Gastrocnemius medialis (tissue), 4 donors: Measurements from ENCODE around the gene B4GALT2.

Experiments used
- POLR2A ChIP-seq, 2 donors: fragments of 450-650 bp; IDR thresholded peaks; one replicate each; pipeline ENCODE4 v1.6.1; 2017; ENCODE audit warnings: antibody characterized with exemption in 2 of 2, mild to moderate bottlenecking in 2 of 2, moderate library complexity in 2 of 2
- TF ChIP-seq, protein P1 (sequence below), 5 experiments: fragments of 450-650 bp in 3 of 5; fragments of 200-600 bp in 2 of 5; sonication (generic) in 2 of 5; IDR thresholded peaks in 4 of 5; conservative IDR thresholded peaks in 1 of 5; 1 replicate in 4 of 5; 2 replicates in 1 of 5; pipeline ENCODE4 v1.5.1; 2016 to 2019; ENCODE audit warnings: antibody characterized with exemption in 5 of 5, mild to moderate bottlenecking in 3 of 5, moderate library complexity in 3 of 5

- TF ChIP-seq, protein P1, sequence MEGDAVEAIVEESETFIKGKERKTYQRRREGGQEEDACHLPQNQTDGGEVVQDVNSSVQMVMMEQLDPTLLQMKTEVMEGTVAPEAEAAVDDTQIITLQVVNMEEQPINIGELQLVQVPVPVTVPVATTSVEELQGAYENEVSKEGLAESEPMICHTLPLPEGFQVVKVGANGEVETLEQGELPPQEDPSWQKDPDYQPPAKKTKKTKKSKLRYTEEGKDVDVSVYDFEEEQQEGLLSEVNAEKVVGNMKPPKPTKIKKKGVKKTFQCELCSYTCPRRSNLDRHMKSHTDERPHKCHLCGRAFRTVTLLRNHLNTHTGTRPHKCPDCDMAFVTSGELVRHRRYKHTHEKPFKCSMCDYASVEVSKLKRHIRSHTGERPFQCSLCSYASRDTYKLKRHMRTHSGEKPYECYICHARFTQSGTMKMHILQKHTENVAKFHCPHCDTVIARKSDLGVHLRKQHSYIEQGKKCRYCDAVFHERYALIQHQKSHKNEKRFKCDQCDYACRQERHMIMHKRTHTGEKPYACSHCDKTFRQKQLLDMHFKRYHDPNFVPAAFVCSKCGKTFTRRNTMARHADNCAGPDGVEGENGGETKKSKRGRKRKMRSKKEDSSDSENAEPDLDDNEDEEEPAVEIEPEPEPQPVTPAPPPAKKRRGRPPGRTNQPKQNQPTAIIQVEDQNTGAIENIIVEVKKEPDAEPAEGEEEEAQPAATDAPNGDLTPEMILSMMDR (IDR thresholded peaks at IDR 0.05 in 4 of 5, conservative IDR thresholded peaks at IDR 0.05 in 1 of 5): no peak
- TF ChIP-seq POLR2A (IDR thresholded peaks at IDR 0.05): no peak
Observed at GRCh38 chr1:43996733-43997115, 17.7 kb downstream of the B4GALT2 start.
